Progenitor cell of endocrine pancreas (in vitro differentiated cells): ENCODE data around the gene MORF4L1. TPM values are rescaled to one million over a fixed set of nuclear protein-coding genes. Genes with fewer than 3 reads are reported as not detected.
A peak's percentile ranks its signal among the peaks of the same experiment; 100 is the strongest.
"Not testable (repeated sequence)": the region's sequence is repeated elsewhere in the genome, so short reads cannot be mapped to it uniquely, and the experiment has no call there.

Source experiments
- DNase-seq: peaks from one replicate; pipeline ENCODE4 v3.0.0; 2021; ENCODE audit warnings: low spot score; ENCODE audit not compliant: unreplicated experiment
- H3K27ac Mint-ChIP-seq: 2 replicates; pipeline ENCODE4 v1.8.0; 2021; ENCODE audit warnings: mild to moderate bottlenecking, moderate library complexity, mixed read lengths
- H3K27me3 Mint-ChIP-seq: 2 replicates; pipeline ENCODE4 v1.8.0; 2021; ENCODE audit warnings: mixed read lengths
- H3K36me3 Mint-ChIP-seq: 2 replicates; pipeline ENCODE4 v1.8.0; 2022; ENCODE audit warnings: mixed read lengths; ENCODE audit not compliant: insufficient read depth
- H3K4me1 Mint-ChIP-seq: 2 replicates; pipeline ENCODE4 v1.8.0; 2021; ENCODE audit warnings: low read depth, mixed read lengths
- H3K4me3 Mint-ChIP-seq: 2 replicates; pipeline ENCODE4 v1.8.0; 2021; ENCODE audit warnings: low read depth, mild to moderate bottlenecking, moderate library complexity, mixed read lengths
- H3K9me3 Mint-ChIP-seq: 2 replicates; pipeline ENCODE4 v1.8.0; 2021; ENCODE audit warnings: low read depth, mixed read lengths
- CTCF ChIP-seq: fragments of 200-600 bp; sonication (generic); IDR thresholded peaks from one replicate; pipeline ENCODE4 v1.5.0; 2021; ENCODE audit warnings: antibody characterized with exemption, mild to moderate bottlenecking; ENCODE audit not compliant: unreplicated experiment
- total RNA-seq: library from RNA; stranded (reverse); gene quantifications from 2 replicates; pipeline ENCODE4 v1.2.1, GENCODE V29; 2021

Gene MORF4L1
- total RNA-seq, 1 donor from 2014 or later = 438 TPM

- Mint-ChIP-seq H3K27me3 (no peaks in the 10 kb centered on the region), H3K9me3 (no peaks in the 10 kb centered on the region), H3K4me3 (no peak overlapping the region), H3K4me1 (no peaks in the 10 kb centered on the region), H3K27ac (no peak overlapping the region), H3K36me3 (peaks cover 22% of the 10 kb centered on the region)
- DNase-seq = no peak
- TF ChIP-seq CTCF = no peak
These were observed 50.3 kb downstream of the MORF4L1 start for GRCh38 chr15:78923015-78923414.

GRCh38 chr15:78923480-78924360 lies 51.0 kb downstream of the MORF4L1 start:
- Mint-ChIP-seq H3K27me3 (no peaks in the 10 kb centered on the region), H3K9me3 (no peaks in the 10 kb centered on the region), H3K4me3 (no peak overlapping the region), H3K36me3 (peaks cover 20% of the 10 kb centered on the region), H3K4me1 (no peaks in the 10 kb centered on the region), H3K27ac (no peak overlapping the region)
- no peak for TF ChIP-seq CTCF
- no peak for DNase-seq

DNA sequence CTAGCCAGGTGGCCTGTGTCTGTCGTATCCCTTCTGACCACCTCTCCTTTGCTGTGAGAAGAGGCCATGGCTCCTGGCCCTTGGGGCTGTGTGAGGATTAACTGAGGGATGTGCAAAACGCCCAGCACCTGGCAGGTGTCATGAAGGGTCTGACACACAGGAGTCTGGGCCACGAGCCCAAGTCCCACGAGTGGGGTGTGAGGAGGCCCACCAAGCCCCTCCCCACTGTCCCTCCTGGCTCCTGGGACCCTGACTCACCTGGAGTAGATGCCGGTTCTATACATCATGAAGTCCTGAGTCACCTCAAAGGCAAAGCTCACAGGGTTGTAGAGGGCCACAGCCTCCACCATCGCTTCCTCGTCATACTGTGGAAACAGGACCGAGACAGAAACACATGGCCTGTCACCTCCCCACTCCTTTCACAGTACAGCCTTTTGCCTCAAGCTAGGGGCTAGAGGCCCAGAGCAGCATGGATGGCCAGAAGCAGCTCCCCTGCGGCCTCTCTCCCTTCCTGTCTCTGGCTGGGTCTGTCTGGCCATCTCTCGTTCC lies 52.5 kb downstream of the MORF4L1 start:
- H3K27me3 Mint-ChIP-seq = no peaks in the 10 kb centered on the region
- H3K4me1 Mint-ChIP-seq = no peaks in the 10 kb centered on the region
- H3K27ac Mint-ChIP-seq = peak overlapping the region; percentile 69
- H3K9me3 Mint-ChIP-seq = no peaks in the 10 kb centered on the region
- H3K36me3 Mint-ChIP-seq = peaks cover 17% of the 10 kb centered on the region
- no peak for DNase-seq
- no peak overlapping the region for H3K4me3 Mint-ChIP-seq
- TF ChIP-seq CTCF = no peak

- TF ChIP-seq CTCF = no peak
- Mint-ChIP-seq H3K27me3 (no peaks in the 10 kb centered on the region), H3K36me3 (peaks cover 15% of the 10 kb centered on the region), H3K4me1 (no peaks in the 10 kb centered on the region), H3K9me3 (no peaks in the 10 kb centered on the region), H3K4me3 (no peak overlapping the region), H3K27ac (no peak overlapping the region)
- DNase-seq = no peak
These were observed 53.5 kb downstream of the MORF4L1 start for GRCh38 chr15:78925956-78926743.

DNA sequence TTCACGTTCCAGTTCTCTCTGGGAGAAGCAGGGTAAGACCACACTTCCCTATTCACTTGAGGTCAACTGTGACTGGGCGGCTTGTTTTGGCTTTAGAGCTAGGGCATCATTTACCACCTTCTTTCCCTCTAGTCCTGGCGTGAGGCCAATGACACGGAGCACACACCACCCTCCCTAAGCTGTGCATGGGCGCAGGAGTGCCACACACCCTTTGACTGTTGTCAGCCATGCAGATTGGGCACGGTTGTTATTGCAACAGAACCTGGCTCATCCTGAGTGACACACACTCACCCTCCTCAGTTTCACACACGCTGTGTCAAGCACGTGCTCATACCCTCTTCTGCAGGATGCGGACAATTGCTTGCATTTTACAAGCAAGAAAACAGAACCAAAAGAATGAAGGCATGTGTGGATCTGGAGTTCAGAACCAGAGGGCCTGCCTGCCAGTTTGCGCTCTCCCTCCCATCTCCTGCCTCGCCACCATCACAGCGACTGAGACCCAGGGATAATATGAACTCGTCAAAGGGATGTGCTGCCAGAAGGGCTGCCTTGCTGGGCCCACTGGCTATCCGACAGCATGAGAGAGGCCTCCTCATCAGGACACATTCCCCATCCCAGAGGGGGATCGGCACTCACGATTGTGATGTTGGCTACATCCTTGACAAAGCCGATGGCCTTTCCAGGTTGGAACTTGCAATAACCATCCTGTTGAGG lies 54.5 kb downstream of the MORF4L1 start:
- Mint-ChIP-seq H3K4me1 (no peaks in the 10 kb centered on the region), H3K36me3 (peaks cover 13% of the 10 kb centered on the region)

GRCh38 chr15:78928176-78928575 lies 55.5 kb downstream of the MORF4L1 start:
- peaks cover 11% of the 10 kb centered on the region for H3K36me3 Mint-ChIP-seq
- not testable (repeated sequence) for H3K4me1 Mint-ChIP-seq, H3K27me3 Mint-ChIP-seq, H3K4me3 Mint-ChIP-seq, H3K27ac Mint-ChIP-seq, H3K9me3 Mint-ChIP-seq, DNase-seq

More for the DNA sequence above, 54.5 kb downstream of the MORF4L1 start:
- H3K9me3 Mint-ChIP-seq = no peaks in the 10 kb centered on the region
- H3K27ac Mint-ChIP-seq = no peak overlapping the region
- no peak overlapping the region for H3K4me3 Mint-ChIP-seq
- DNase-seq = no peak
- TF ChIP-seq CTCF = no peak
- H3K27me3 Mint-ChIP-seq = no peaks in the 10 kb centered on the region
